Epithelial cell of esophagus (primary cell): ENCODE measurements around the gene LIN7A.
A peak's percentile ranks its signal among the peaks of the same experiment; 100 is the strongest.

Experiments
- DNase-seq: peaks from one replicate; pipeline ENCODE4 v3.0.0; 2010; ENCODE audit warnings: low read depth
- H3K4me3 ChIP-seq: 2 replicates; pipeline ENCODE4 v1.5.1; 2011; ENCODE audit warnings: mild to moderate bottlenecking, low read length, control low read depth
- TF ChIP-seq, protein P1 (sequence below): IDR thresholded peaks from 2 replicates; pipeline ENCODE4 v1.5.1; 2011; ENCODE audit warnings: low read depth, mild to moderate bottlenecking, low read length, control low read depth, inconsistent platforms; ENCODE audit not compliant: insufficient read depth; ENCODE audit errors: missing control alignments

The LIN7A gene

DNA sequence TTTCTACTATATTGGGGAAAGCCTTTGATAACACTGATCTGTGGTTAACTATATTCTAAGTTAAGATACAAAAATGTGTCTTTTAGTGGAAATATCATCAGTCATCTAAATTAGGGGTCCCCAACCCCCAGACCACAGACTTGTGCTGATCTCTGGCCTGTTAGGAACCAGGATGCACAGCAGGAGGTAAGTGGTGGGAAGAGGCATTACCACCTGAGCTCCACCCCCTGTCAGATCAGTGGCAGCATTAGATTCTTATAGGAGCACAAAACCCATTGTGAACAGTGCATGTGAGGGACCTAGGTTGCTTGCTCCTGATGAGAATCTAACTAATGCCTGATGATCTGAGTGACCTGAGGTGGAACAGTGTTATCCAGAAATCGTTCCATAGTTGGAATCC lies 28.3 kb upstream of the LIN7A start:
- TF ChIP-seq, protein P1, sequence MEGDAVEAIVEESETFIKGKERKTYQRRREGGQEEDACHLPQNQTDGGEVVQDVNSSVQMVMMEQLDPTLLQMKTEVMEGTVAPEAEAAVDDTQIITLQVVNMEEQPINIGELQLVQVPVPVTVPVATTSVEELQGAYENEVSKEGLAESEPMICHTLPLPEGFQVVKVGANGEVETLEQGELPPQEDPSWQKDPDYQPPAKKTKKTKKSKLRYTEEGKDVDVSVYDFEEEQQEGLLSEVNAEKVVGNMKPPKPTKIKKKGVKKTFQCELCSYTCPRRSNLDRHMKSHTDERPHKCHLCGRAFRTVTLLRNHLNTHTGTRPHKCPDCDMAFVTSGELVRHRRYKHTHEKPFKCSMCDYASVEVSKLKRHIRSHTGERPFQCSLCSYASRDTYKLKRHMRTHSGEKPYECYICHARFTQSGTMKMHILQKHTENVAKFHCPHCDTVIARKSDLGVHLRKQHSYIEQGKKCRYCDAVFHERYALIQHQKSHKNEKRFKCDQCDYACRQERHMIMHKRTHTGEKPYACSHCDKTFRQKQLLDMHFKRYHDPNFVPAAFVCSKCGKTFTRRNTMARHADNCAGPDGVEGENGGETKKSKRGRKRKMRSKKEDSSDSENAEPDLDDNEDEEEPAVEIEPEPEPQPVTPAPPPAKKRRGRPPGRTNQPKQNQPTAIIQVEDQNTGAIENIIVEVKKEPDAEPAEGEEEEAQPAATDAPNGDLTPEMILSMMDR: no peak
- DNase-seq: no peak
- H3K4me3 ChIP-seq: no peak overlapping the region

DNA sequence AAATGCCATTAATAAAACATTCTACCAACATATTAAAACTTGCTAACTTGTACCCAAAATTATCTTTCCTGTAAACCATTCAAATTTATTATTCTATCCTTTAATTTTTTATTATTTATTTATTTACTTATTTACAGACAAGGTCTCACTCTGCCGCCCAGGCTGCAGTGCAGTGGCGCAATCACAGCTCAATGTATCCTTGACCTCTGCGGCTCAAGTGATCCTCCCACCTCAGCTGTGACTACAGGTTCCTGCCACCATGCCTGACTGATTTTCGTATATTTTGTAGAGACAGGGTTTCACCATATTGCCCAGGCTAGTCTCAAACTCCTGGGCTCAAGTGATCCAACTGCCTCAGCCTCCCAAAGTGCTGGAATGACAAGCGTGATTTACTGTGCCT lies 20.4 kb upstream of the LIN7A start:
- no peak for DNase-seq
- TF ChIP-seq, protein P1: no peak
- no peak overlapping the region for H3K4me3 ChIP-seq

DNA sequence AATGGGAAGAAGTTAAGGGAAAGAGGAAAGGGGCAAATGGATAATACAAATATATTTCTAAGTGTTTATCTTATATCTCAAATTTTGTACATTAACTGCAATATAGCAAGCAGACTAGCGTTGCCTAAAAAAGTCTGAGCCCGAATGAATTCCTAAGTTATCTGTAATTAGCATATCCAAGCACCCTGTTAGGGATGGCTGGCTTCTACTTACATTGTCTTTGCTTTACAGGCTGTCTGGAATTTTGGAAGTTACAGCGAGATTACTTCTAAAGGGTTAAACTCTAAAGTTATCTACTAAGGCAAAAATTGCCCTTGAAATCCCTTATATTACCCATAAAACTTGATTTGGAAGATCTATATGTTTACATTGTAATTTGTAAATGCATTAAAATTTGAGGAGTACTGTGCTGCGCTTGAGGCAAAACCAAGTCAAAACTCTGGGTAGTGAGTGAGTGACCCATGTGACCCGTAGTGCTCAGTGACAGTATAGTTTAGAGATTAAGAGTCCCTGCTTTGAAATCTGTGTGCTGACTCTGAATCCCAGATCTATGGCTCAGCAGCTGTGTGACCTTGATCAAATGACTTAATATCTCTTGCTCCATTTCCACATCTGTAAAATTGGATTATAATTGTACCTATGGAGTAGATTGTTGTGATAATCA lies 17.3 kb upstream of the LIN7A start:
- DNase-seq: no peak
- TF ChIP-seq, protein P1: no peak

DNA sequence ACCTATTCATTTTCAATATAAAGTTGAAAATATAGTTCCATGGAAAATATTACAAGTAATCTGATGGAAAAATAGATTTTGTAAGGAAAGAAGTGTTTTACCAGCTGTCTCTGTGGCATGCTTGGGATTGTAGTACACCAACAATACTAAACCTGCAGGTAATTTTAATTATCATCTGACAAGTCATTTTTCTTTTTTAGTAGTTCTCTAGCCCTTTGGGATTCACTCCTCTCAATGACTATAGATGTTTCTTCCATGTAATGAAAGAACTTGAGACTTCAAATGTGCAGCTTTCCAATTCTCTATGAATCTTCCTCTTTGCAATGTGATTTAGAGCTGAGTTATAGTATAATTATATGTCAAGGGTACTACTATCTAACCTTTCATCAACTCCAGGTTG lies 14.7 kb upstream of the LIN7A start:
- TF ChIP-seq, protein P1: no peak
- no peak for DNase-seq
- H3K4me3 ChIP-seq: no peak overlapping the region

More for the DNA sequence above, 17.3 kb upstream of the LIN7A start:
- H3K4me3 ChIP-seq: no peak overlapping the region

DNA sequence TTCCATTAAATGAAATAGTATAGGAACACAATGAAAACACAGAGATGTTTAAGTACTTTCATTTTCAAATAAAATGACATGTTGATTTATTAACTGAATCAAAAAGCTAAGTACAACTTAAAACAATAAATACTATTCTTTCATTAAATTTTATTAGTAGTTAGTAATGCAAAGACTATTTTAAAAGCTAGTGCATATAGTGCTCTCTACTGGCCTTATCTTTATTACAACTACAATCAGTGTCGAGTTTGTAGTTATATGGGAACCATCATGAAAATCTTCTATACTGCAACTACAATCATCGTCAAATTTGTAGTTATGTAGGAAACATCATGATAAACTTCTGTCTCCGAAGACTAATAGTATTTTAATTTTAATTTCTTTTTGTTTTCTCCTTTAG lies 8.9 kb upstream of the LIN7A start:
- H3K4me3 ChIP-seq: no peak overlapping the region
- TF ChIP-seq, protein P1: no peak
- peak; percentile 4 for DNase-seq

DNA sequence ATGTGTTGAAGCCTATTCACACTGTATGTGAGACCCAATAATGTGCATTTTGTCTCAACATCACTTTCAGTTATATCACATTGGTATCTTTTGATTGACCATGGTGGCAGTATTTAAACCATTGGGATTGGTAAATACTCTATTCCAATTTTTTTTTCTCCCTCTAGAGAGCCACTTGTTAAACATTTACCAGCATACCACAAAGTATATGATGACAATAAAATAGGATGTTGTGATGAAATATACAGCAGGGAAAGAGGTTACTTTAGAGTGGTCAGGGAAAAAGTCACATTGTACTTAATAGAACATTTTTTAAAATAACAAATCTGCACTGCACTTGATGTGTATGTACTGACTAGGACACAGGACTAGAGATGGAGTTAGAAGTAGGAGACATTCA lies 5.6 kb upstream of the LIN7A start:
- TF ChIP-seq, protein P1: no peak
- H3K4me3 ChIP-seq: no peak overlapping the region
- no peak for DNase-seq

DNA sequence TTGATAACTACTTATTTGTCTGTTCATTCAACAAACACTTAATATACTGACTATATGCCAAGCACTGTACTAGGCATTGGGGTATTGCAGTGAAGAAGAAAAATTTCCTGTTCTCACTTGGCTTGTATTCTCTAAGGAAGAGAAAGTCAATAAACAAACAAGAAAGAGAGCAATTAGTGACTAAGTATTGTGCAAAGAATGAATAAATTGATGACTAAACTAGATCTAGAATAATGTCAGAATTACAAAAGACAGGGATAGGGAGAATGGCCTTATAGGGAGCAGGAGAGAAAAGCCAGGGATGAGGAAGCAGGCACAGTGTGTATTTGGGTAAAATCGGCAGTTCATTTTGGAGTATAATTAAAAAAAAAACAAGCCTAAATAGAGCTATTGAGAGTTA lies 4.2 kb upstream of the LIN7A start:
- no peak overlapping the region for H3K4me3 ChIP-seq
- DNase-seq: peak; percentile 50
- TF ChIP-seq, protein P1: no peak
